HepG2 (cell line): ENCODE data around the gene QSOX1.

Experiments
- FLYWCH1 ChIP-seq: sonication (generic); formaldehyde crosslinking; IDR thresholded peaks from 2 replicates; pipeline ENCODE4 v1.8.1; 2023; ENCODE audit warnings: mild to moderate bottlenecking, missing genetic modification reagents
- IKZF1 ChIP-seq: fragments of 450-650 bp; IDR thresholded peaks from 2 replicates; pipeline ENCODE4 v1.7.1; 2016
- ZNF552 ChIP-seq: sonication (generic); formaldehyde crosslinking; IDR thresholded peaks from 2 replicates; pipeline ENCODE4 v1.9.0; 2022; ENCODE audit warnings: missing genetic modification reagents, mild to moderate bottlenecking, borderline replicate concordance
- TF ChIP-seq, protein P1 (sequence below): sonication (generic); formaldehyde crosslinking; IDR thresholded peaks from 2 replicates; pipeline ENCODE4 v1.4.0; 2020; ENCODE audit warnings: missing genetic modification reagents, borderline replicate concordance

DNA sequence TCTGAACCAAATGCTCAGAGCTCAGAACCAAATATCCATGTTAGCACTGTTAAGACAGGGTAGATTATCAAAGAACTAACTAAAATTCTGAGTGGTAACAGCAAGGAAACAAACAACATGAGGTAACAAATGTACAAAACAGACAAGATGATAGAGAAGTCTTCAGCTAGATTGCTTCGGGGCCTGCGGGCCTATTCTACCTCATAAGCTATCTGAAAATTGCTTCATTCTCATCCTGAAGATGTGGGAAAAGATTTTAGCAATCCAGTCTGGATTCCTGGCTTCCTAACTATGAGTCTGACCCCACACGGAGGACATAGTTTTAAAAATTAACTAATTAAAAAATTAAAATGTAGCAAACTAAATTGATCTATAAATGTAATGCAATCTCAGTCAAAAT lies 9.2 kb upstream of the QSOX1 start:
- no peak for TF ChIP-seq ZNF552 (CRISPR knock-in tag)
- TF ChIP-seq IKZF1: no peak
- TF ChIP-seq, protein P1, sequence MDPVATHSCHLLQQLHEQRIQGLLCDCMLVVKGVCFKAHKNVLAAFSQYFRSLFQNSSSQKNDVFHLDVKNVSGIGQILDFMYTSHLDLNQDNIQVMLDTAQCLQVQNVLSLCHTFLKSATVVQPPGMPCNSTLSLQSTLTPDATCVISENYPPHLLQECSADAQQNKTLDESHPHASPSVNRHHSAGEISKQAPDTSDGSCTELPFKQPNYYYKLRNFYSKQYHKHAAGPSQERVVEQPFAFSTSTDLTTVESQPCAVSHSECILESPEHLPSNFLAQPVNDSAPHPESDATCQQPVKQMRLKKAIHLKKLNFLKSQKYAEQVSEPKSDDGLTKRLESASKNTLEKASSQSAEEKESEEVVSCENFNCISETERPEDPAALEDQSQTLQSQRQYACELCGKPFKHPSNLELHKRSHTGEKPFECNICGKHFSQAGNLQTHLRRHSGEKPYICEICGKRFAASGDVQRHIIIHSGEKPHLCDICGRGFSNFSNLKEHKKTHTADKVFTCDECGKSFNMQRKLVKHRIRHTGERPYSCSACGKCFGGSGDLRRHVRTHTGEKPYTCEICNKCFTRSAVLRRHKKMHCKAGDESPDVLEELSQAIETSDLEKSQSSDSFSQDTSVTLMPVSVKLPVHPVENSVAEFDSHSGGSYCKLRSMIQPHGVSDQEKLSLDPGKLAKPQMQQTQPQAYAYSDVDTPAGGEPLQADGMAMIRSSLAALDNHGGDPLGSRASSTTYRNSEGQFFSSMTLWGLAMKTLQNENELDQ: no peak
- no peak for TF ChIP-seq FLYWCH1 (CRISPR knock-in tag)
